ENCODE results near the gene SLC5A9.
"Not testable (repeated sequence)": the region's sequence is repeated elsewhere in the genome, so short reads cannot be mapped to it uniquely, and the experiment has no call there.

SLC5A9 gene

GRCh38 chr1:48214366-48214765 lies 8.2 kb upstream of the SLC5A9 start:
- DNase-seq (ENCODE audit: low read depth): not testable (repeated sequence)

DNA sequence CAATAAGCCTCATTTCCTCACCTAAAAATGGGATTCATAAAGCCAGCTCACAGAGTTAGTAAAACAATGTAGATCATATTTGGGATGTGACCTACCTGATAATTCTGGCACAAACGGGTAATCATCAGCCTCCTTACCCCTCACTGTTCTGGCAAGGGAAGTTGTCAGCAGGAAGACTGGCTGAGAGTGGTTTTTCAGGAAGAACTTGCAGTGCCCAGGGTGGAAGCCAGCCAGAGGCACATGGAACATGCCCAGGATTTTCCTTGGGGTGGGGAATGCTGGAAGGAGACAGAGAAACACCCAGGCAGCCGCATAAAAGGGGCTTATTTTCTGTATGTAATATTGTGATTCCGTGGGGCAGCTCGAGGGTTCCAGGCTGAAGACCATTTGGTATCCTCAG lies 7.7 kb upstream of the SLC5A9 start:
- DNase-seq (ENCODE audit: low read depth): no peak

DNA sequence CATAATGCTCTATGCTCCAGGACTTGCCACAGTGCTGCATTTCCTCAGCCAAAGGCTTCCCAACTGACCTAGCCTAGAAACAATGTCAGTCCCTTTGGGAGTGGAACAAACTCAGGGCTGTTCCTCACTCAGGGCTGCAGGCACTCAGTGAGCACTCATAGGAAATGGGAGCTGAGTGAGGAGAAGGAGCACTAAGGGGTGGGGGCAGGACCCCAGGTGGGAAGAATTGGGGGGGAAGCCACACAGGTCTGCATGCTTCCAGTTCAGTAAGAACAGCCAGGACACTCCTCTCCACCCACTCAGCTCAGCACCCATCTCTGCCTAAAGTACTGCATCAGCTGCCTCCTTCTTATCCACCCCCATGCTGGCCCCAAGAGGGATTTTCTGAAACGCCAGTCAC lies 7.3 kb upstream of the SLC5A9 start:
- no peak for DNase-seq (ENCODE audit: low read depth)

GRCh38 chr1:48215889-48216288 lies 6.6 kb upstream of the SLC5A9 start:
- DNase-seq (ENCODE audit: low read depth): no peak

DNA sequence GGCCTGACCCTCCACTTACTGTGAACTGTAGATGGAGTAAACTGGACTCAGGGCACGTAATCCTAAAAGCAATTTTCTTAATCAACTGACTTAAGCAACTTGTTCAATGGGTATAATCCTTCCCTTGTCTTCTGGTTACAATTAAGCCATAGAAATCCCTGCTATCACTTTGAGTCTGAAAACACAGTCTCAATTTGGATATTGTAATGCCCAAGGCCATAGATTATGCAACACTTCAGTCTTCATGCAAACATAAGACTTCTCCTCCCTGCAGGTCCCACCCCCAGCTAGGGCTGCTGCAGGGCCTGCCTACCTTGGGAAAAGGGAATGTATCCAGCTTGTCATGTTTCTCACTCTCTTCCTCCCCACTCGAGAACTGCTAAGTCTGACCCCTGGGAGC lies 6.2 kb upstream of the SLC5A9 start:
- DNase-seq (ENCODE audit: low read depth): no peak

- DNase-seq (ENCODE audit: low read depth): no peak
Observed at GRCh38 chr1:48216941-48217340, 5.6 kb upstream of the SLC5A9 start.

- DNase-seq (ENCODE audit: low read depth): no peak
Observed at GRCh38 chr1:48217856-48218255, 4.7 kb upstream of the SLC5A9 start.

GRCh38 chr1:48219803-48220202 lies 2.7 kb upstream of the SLC5A9 start:
- DNase-seq (ENCODE audit: low read depth): no peak

GRCh38 chr1:48221122-48221521 lies 1.4 kb upstream of the SLC5A9 start:
- DNase-seq (ENCODE audit: low read depth): no peak

- no peak for DNase-seq (ENCODE audit: low read depth)
Observed at GRCh38 chr1:48221657-48222056, 859 bp upstream of the SLC5A9 start.

DNA sequence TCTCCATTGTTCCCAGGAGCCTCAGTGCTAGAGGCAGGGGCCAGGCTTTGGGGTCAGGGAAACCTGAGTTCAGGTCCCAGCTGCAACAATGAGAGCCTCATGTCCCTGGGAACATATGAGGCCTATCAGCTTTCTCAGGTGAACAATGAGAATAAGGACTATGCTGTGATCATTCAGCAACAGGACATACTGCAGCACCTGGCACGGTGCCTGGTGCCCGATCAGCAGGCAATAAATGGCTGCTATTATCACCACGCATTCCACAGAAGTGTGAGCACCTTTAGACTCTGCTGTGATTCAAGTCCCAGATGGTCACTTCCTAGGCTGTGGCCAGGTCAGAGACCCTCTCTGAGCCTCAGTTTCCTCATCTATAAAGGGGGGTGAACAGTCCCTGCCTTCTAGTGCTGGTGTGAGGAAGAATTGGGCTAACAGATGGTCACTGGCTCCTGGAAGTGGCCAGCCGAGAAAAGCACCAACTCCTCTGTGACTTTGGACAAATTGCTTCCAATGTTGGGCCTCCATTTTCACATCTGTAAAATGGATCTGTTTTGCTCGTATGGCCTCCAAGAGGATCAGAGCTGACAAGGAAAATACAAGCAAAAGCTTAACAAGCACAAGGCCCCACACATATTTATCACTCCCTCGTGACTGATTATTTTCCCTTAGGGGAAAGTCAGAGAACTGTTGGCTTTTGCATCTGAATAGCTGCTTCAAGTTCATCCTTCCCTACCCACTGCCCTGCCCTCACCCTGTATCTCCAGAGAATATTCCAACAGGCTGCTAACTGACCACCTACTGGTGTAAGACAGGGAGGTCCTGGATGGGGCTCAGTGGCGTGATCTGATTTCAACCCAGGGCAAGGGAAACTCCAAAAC lies 1.1 kb downstream of the SLC5A9 start:
- no peak for DNase-seq (ENCODE audit: low read depth)

- DNase-seq (ENCODE audit: low read depth): no peak
Observed at GRCh38 chr1:48224791-48225190, 2.3 kb downstream of the SLC5A9 start.

- no peak for DNase-seq (ENCODE audit: low read depth)
Observed at GRCh38 chr1:48225579-48225978, 3.1 kb downstream of the SLC5A9 start.

DNA sequence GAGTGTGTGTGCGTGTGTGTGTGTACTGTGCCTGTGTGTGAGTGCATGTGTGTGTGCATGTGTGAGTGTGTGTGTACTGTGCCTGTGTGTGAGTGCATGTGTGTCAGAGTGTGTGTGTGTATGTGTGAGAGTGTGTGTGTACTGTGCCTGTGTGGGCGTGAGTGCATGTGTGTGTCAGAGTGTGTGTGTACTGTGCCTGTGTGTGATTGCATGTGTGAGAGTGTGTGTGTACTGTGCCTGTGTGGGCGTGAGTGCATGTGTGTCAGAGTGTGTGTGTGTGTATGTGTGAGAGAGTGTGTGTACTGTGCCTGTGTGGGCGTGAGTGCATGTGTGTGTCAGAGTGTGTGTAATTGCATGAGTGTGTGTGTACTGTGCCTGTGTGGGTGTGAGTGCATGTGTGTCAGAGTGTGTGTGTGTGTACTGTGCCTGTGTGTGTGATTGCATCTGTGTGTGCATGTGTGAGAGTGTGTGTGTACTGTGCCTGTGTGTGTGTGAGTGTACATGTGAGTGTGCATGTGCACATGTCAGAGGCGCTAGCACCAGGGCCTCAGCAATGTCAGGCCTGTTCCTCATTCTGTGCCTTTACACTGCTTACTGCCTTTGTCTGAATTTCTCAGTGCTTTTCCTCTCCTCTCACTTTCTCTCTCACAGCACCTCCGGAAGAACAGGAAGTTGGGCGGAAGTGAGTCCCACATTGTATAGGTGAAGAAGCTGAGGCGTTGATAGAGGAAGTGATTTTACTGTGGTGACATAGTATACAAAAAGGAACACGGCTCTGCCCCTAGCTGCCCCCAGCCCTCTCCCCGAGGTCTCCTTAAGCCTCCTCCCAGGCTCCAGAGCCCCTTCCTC lies 4.9 kb downstream of the SLC5A9 start:
- no peak for DNase-seq (ENCODE audit: low read depth)

DNA sequence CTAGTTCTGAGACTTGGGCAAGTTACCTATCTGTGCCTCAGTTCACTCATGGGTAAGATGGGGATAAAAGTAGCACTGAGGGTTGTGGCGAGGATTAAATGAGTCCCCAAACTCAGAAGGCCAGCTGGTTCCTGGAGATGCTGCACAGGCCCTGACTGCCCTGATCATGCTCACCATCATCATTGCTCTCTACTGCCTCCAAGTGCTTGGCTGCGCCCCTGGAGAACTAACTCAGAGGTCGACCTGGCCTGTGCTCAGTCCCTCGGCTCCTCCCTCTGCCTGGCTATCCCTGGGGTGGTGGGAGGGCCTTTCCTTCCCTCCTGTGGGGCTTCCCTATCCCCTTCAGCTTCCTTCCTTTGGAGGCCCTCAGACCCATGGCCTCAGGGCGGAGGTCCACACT lies 5.6 kb downstream of the SLC5A9 start:
- DNase-seq (ENCODE audit: low read depth): no peak

DNA sequence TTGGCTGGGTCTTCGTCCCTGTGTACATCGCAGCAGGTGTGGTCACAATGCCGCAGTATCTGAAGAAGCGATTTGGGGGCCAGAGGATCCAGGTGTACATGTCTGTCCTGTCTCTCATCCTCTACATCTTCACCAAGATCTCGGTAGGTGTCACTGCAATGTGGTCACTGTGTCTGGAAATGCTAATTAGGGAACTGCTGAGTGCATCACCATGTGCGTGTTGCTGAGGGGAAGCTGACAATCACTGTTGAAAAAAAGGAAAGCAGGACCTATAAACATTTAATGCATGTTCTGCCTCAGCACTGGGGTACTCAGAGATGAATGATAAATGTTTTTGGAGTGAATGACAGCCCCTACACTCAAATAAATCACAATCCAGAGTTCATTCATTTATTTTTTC lies 6.8 kb downstream of the SLC5A9 start:
- no peak for DNase-seq (ENCODE audit: low read depth)

DNA sequence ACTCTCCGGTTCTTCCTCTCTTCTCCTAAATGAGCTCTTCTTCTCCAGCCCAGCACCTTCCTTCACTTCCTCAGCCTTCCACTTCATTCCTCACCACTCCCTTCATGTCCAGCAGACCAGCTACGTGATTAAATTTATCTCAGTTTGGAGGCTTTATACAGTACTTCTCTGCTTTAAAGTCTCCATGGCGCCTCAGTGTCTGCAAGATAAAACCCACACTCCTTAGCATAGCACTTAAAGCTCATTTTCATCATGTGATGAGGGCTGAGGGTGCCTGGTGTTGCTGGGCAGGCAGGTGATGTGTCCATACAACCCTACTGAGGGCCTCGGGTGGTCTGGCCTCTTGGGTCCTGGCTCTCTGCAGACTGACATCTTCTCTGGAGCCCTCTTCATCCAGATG lies 7.7 kb downstream of the SLC5A9 start:
- DNase-seq (ENCODE audit: low read depth): no peak

- DNase-seq (ENCODE audit: low read depth): no peak
Observed at GRCh38 chr1:48232722-48233121, 10.2 kb downstream of the SLC5A9 start.

DNA sequence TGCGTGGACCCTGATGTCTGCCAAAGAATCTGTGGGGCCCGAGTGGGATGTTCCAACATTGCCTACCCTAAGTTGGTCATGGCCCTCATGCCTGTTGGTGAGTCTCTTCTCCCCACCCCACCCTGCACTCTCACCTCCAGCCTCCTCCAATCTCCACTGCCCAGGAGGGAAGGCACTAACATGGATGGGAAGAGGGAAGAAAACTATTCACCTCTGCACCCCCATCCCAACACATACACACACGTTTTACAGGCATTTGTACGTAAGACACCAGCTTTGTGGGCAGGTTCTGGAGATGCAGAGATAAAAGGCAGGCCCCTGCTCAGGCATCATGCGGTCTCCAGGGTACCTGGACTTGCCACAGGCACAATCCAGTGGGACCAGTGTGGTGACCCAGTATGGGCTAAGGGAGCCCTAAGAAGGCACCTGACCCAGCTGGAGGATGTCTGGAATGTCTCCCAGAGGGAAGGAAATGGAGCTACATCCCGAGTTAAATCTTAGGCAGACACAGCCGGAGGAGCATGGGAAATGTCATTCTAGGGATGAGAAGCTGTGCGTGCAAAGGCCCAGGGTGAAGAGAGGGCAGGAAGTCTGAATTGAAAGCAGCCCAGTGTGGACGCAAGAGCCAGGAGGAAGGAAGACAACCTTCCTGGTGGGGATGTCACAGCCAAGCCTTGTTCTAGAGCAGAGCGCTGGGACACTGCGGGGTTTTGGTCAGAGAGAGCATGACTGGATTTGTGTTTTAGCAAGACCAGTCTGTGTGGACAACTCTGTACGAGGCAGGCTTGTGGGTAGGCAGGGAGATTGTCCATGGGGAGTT lies 11.4 kb downstream of the SLC5A9 start:
- DNase-seq (ENCODE audit: low read depth): no peak

DNA sequence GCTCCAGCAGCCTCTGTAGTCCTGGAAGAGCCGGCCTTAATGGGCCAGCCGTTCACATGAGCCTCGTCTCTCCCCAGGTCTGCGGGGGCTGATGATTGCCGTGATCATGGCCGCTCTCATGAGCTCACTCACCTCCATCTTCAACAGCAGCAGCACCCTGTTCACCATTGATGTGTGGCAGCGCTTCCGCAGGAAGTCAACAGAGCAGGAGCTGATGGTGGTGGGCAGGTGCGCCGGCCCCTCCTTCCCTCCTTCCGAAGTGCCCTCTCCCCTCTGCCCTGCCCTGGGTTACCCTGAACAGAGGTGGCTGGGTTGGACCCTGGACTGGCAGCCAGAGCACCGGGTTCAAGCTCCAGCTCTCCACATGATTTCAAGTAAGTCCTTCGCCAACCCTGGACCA lies 13.1 kb downstream of the SLC5A9 start:
- no peak for DNase-seq (ENCODE audit: low read depth)

GRCh38 chr1:48236716-48237470 lies 14.4 kb downstream of the SLC5A9 start:
- DNase-seq (ENCODE audit: low read depth): no peak

All from stimulated activated CD8-positive, alpha-beta memory T cell treated with anti-CD3 and anti-CD28 coated beads, Interleukin-15, amount 100 ng/mL, for 1 hour (primary cell).